GM23338 (cell line): ENCODE measurements around the gene UNC80. TPM values are rescaled to one million over a fixed set of nuclear protein-coding genes. Genes with fewer than 3 reads are reported as not detected.

Experiments
- ATAC-seq: fragments of 200-7000 bp; cut with Tn5 transposase; 3 replicates; pipeline ENCODE4 v1.9.1; 2020
- DNase-seq: peaks from one replicate; pipeline ENCODE4 v3.0.0-alpha.2; 2015; ENCODE audit warnings: low spot score
- H2AFZ ChIP-seq: fragments of 200-600 bp; sonication (generic); 2 replicates; pipeline ENCODE4 v1.8.0; 2016; ENCODE audit warnings: antibody characterized with exemption, mild to moderate bottlenecking, moderate library complexity
- H3F3A ChIP-seq: fragments of 200-600 bp; sonication (generic); replicated peaks from 2 replicates; pipeline ENCODE4 v1.8.0; 2017; ENCODE audit warnings: antibody characterized with exemption, mixed run types, low read depth
- H3K27ac ChIP-seq: fragments of 200-600 bp; sonication (generic); 2 replicates; pipeline ENCODE4 v1.6.1; 2016; ENCODE audit warnings: low read depth
- H3K27me3 ChIP-seq: fragments of 200-600 bp; sonication (generic); 2 replicates; pipeline ENCODE4 v1.8.0; 2016; ENCODE audit warnings: mild to moderate bottlenecking, mixed run types, moderate library complexity; ENCODE audit not compliant: insufficient read depth
- H3K36me3 ChIP-seq: fragments of 200-600 bp; sonication (generic); 2 replicates; pipeline ENCODE4 v1.8.0; 2016; ENCODE audit warnings: mild to moderate bottlenecking; ENCODE audit not compliant: insufficient read depth
- H3K4me1 ChIP-seq: fragments of 200-600 bp; sonication (generic); 2 replicates; pipeline ENCODE4 v1.8.0; 2016; ENCODE audit warnings: mild to moderate bottlenecking, moderate library complexity; ENCODE audit not compliant: insufficient read depth
- H3K4me2 ChIP-seq: fragments of 200-600 bp; sonication (generic); 2 replicates; pipeline ENCODE4 v1.7.1; 2017; ENCODE audit warnings: mixed run types
- H3K4me3 ChIP-seq: fragments of 200-600 bp; sonication (generic); 2 replicates; pipeline ENCODE4 v1.6.1; 2016; ENCODE audit warnings: mixed run types
- H3K79me2 ChIP-seq: fragments of 200-600 bp; sonication (generic); replicated peaks from 2 replicates; pipeline ENCODE4 v1.8.0; 2017; ENCODE audit warnings: mild to moderate bottlenecking; ENCODE audit not compliant: insufficient read depth
- H3K9me2 ChIP-seq: fragments of 200-600 bp; sonication (generic); 2 replicates; pipeline ENCODE4 v1.8.0; 2017; ENCODE audit not compliant: insufficient read depth
- H4K20me1 ChIP-seq: fragments of 200-600 bp; sonication (generic); replicated peaks from 2 replicates; pipeline ENCODE4 v1.8.0; 2017; ENCODE audit warnings: mild to moderate bottlenecking; ENCODE audit not compliant: insufficient read depth
- H3K27ac Mint-ChIP-seq: 2 replicates; pipeline ENCODE4 v1.8.0; 2020; ENCODE audit warnings: inconsistent platforms, mild to moderate bottlenecking, moderate library complexity, mixed read lengths
- H3K27me3 Mint-ChIP-seq: 3 replicates; pipeline ENCODE4 v1.8.0; 2022; ENCODE audit warnings: low read depth, mild to moderate bottlenecking, moderate library complexity, mixed read lengths, inconsistent platforms; ENCODE audit not compliant: insufficient read depth, poor library complexity
- H3K36me3 Mint-ChIP-seq: 3 replicates; pipeline ENCODE4 v1.8.0; 2021; ENCODE audit warnings: low read depth, mild to moderate bottlenecking, inconsistent platforms, moderate library complexity, mixed read lengths
- H3K4me1 Mint-ChIP-seq: 3 replicates; pipeline ENCODE4 v1.8.0; 2020; ENCODE audit warnings: mild to moderate bottlenecking, inconsistent platforms, mixed read lengths
- H3K4me3 Mint-ChIP-seq: 3 replicates; pipeline ENCODE4 v1.8.0; 2021; ENCODE audit warnings: moderate library complexity, mild to moderate bottlenecking, inconsistent platforms, mixed read lengths
- H3K9me3 Mint-ChIP-seq: 3 replicates; pipeline ENCODE4 v1.8.0; 2020; ENCODE audit warnings: moderate library complexity, mild to moderate bottlenecking, inconsistent platforms, mixed read lengths
- CREB1 ChIP-seq: fragments of 250-450 bp; sonication (Bioruptor Pico); IDR thresholded peaks from 2 replicates; pipeline ENCODE4 v1.5.0; 2020; ENCODE audit warnings: low read depth, mild to moderate bottlenecking, moderate library complexity
- EZH2 ChIP-seq: fragments of 200-600 bp; sonication (generic); IDR thresholded peaks from one replicate; pipeline ENCODE4 v1.8.0; 2017; ENCODE audit warnings: antibody characterized with exemption, mild to moderate bottlenecking, low read depth; ENCODE audit not compliant: unreplicated experiment
- EZH2phosphoT487 ChIP-seq: fragments of 200-600 bp; sonication (generic); IDR thresholded peaks from one replicate; pipeline ENCODE4 v1.8.1; 2018; ENCODE audit warnings: antibody characterized with exemption; ENCODE audit not compliant: unreplicated experiment
- JUNB ChIP-seq: IDR thresholded peaks from one replicate; pipeline ENCODE4 v1.6.1; 2016; ENCODE audit warnings: antibody characterized with exemption; ENCODE audit not compliant: unreplicated experiment
- NANOG ChIP-seq: IDR thresholded peaks from 2 replicates; pipeline ENCODE4 v1.6.1; 2016; ENCODE audit warnings: antibody characterized with exemption, borderline replicate concordance
- POLR2AphosphoS5 ChIP-seq: IDR thresholded peaks from 2 replicates; pipeline ENCODE4 v1.6.1; 2016; ENCODE audit warnings: antibody characterized with exemption, low read depth
- STAT1 ChIP-seq: IDR thresholded peaks from one replicate; pipeline ENCODE4 v1.6.1; 2016; ENCODE audit warnings: antibody characterized with exemption; ENCODE audit not compliant: unreplicated experiment
- ZNF114 ChIP-seq: fragments of 250-450 bp; sonication (Bioruptor Pico); IDR thresholded peaks from 2 replicates; pipeline ENCODE4 v1.5.0; 2020; ENCODE audit warnings: mild to moderate bottlenecking, moderate library complexity
- ZNF331 ChIP-seq: fragments of 250-450 bp; sonication (Bioruptor Pico); IDR thresholded peaks from 2 replicates; pipeline ENCODE4 v1.5.0; 2020; ENCODE audit warnings: low read depth, mild to moderate bottlenecking, moderate library complexity
- polyA plus RNA-seq: library from polyadenylated mRNA; unstranded; fragments of >200 nt; fragmentation: Nextera tagmentation; extraction: Ambion mirVana; gene quantifications from 2 replicates; pipeline ENCODE4 v1.2.1, GENCODE V29; 2016
- total RNA-seq: library from RNA; depleted of rRNA; stranded (reverse); fragments of >200 nt; shearing (Covaris generic); gene quantifications from 2 replicates; pipeline ENCODE4 v1.2.3, GENCODE V29; 2014
- TF ChIP-seq, protein P1 (sequence below), 2 experiments: fragments of 200-600 bp in 1 of 2; sonication (generic) in 1 of 2; conservative IDR thresholded peaks; 2 replicates each; pipeline versions ENCODE4 v1.5.1 to v1.6.1; 2016 to 2017; ENCODE audit warnings: antibody characterized with exemption in 2 of 2, low read depth in 2 of 2, mild to moderate bottlenecking in 2 of 2, moderate library complexity in 1 of 2
- TF ChIP-seq, protein P2 (sequence below): IDR thresholded peaks from one replicate; pipeline ENCODE4 v1.6.1; 2018; ENCODE audit warnings: antibody characterized with exemption; ENCODE audit not compliant: unreplicated experiment
- TF ChIP-seq, protein P3 (sequence below): fragments of 250-450 bp; sonication (Bioruptor Pico); IDR thresholded peaks from 2 replicates; pipeline ENCODE4 v1.5.0; 2020; ENCODE audit warnings: mild to moderate bottlenecking, moderate library complexity
- TF ChIP-seq, protein P4 (sequence below): IDR thresholded peaks from 2 replicates; pipeline ENCODE4 v1.6.1; 2016; ENCODE audit warnings: antibody characterized with exemption

UNC80 gene
- total and polyA plus RNA-seq, 2 experiments from 2014 or later, result 0.11 to 1.5 TPM

DNA sequence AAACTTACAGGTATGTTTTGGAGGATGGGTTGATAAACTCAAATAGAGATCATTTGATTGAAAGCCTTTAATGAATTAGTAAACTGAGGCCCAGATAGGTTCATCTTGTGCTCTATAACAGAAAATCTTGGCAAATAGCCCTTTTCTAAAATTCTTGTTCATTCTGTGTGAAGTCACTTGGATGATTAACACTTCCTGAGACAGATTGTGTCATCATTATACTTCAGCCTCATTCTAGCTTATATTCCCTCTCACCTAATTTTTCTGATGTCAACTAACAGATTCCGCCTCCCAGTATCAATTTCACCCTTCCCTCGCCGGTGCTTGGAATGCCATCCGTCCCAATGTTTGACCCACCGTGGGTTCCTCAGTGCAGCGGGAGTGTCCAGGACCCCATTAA, 146.6 kb downstream of the UNC80 start:
- no peak overlapping the region for H3K4me2 ChIP-seq
- no peak overlapping the region for H2AFZ ChIP-seq
- Mint-ChIP-seq H3K27ac (no peak overlapping the region), H3K36me3 (no peaks in the 10 kb centered on the region), H3K4me1 (peaks cover 11% of the 10 kb centered on the region), H3K27me3 (no peaks in the 10 kb centered on the region), H3K9me3 (no peaks in the 10 kb centered on the region), H3K4me3 (no peak overlapping the region)
- H4K20me1 ChIP-seq, result no peaks in the 10 kb centered on the region
- H3K4me1 ChIP-seq, result 0 out of 2 replicates have a peak, but pooled peaks cover 2% of the 10 kb centered on the region
- no peak overlapping the region for H3K4me3 ChIP-seq
- no peak for ATAC-seq
- H3K27ac ChIP-seq, result no peak overlapping the region
- H3K79me2 ChIP-seq, result no peaks in the 10 kb centered on the region
- H3F3A ChIP-seq, result no peaks in the 10 kb centered on the region
- no peaks in the 10 kb centered on the region for H3K36me3 ChIP-seq
- TF ChIP-seq, protein P1, sequence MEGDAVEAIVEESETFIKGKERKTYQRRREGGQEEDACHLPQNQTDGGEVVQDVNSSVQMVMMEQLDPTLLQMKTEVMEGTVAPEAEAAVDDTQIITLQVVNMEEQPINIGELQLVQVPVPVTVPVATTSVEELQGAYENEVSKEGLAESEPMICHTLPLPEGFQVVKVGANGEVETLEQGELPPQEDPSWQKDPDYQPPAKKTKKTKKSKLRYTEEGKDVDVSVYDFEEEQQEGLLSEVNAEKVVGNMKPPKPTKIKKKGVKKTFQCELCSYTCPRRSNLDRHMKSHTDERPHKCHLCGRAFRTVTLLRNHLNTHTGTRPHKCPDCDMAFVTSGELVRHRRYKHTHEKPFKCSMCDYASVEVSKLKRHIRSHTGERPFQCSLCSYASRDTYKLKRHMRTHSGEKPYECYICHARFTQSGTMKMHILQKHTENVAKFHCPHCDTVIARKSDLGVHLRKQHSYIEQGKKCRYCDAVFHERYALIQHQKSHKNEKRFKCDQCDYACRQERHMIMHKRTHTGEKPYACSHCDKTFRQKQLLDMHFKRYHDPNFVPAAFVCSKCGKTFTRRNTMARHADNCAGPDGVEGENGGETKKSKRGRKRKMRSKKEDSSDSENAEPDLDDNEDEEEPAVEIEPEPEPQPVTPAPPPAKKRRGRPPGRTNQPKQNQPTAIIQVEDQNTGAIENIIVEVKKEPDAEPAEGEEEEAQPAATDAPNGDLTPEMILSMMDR (conservative IDR thresholded peaks at IDR 0.05; ENCODE audit: low read depth in 2 of 2), result no peak
- TF ChIP-seq CREB1 (CRISPR knock-in tag) (no peak), ZNF331 (CRISPR knock-in tag) (no peak), NANOG (no peak), STAT1 (no peak), POLR2AphosphoS5 (no peak), EZH2phosphoT487 (no peak), ZNF114 (no peak), EZH2 (no peak), JUNB (no peak)
- TF ChIP-seq, protein P2, sequence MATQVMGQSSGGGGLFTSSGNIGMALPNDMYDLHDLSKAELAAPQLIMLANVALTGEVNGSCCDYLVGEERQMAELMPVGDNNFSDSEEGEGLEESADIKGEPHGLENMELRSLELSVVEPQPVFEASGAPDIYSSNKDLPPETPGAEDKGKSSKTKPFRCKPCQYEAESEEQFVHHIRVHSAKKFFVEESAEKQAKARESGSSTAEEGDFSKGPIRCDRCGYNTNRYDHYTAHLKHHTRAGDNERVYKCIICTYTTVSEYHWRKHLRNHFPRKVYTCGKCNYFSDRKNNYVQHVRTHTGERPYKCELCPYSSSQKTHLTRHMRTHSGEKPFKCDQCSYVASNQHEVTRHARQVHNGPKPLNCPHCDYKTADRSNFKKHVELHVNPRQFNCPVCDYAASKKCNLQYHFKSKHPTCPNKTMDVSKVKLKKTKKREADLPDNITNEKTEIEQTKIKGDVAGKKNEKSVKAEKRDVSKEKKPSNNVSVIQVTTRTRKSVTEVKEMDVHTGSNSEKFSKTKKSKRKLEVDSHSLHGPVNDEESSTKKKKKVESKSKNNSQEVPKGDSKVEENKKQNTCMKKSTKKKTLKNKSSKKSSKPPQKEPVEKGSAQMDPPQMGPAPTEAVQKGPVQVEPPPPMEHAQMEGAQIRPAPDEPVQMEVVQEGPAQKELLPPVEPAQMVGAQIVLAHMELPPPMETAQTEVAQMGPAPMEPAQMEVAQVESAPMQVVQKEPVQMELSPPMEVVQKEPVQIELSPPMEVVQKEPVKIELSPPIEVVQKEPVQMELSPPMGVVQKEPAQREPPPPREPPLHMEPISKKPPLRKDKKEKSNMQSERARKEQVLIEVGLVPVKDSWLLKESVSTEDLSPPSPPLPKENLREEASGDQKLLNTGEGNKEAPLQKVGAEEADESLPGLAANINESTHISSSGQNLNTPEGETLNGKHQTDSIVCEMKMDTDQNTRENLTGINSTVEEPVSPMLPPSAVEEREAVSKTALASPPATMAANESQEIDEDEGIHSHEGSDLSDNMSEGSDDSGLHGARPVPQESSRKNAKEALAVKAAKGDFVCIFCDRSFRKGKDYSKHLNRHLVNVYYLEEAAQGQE, result no peak
- TF ChIP-seq, protein P3, sequence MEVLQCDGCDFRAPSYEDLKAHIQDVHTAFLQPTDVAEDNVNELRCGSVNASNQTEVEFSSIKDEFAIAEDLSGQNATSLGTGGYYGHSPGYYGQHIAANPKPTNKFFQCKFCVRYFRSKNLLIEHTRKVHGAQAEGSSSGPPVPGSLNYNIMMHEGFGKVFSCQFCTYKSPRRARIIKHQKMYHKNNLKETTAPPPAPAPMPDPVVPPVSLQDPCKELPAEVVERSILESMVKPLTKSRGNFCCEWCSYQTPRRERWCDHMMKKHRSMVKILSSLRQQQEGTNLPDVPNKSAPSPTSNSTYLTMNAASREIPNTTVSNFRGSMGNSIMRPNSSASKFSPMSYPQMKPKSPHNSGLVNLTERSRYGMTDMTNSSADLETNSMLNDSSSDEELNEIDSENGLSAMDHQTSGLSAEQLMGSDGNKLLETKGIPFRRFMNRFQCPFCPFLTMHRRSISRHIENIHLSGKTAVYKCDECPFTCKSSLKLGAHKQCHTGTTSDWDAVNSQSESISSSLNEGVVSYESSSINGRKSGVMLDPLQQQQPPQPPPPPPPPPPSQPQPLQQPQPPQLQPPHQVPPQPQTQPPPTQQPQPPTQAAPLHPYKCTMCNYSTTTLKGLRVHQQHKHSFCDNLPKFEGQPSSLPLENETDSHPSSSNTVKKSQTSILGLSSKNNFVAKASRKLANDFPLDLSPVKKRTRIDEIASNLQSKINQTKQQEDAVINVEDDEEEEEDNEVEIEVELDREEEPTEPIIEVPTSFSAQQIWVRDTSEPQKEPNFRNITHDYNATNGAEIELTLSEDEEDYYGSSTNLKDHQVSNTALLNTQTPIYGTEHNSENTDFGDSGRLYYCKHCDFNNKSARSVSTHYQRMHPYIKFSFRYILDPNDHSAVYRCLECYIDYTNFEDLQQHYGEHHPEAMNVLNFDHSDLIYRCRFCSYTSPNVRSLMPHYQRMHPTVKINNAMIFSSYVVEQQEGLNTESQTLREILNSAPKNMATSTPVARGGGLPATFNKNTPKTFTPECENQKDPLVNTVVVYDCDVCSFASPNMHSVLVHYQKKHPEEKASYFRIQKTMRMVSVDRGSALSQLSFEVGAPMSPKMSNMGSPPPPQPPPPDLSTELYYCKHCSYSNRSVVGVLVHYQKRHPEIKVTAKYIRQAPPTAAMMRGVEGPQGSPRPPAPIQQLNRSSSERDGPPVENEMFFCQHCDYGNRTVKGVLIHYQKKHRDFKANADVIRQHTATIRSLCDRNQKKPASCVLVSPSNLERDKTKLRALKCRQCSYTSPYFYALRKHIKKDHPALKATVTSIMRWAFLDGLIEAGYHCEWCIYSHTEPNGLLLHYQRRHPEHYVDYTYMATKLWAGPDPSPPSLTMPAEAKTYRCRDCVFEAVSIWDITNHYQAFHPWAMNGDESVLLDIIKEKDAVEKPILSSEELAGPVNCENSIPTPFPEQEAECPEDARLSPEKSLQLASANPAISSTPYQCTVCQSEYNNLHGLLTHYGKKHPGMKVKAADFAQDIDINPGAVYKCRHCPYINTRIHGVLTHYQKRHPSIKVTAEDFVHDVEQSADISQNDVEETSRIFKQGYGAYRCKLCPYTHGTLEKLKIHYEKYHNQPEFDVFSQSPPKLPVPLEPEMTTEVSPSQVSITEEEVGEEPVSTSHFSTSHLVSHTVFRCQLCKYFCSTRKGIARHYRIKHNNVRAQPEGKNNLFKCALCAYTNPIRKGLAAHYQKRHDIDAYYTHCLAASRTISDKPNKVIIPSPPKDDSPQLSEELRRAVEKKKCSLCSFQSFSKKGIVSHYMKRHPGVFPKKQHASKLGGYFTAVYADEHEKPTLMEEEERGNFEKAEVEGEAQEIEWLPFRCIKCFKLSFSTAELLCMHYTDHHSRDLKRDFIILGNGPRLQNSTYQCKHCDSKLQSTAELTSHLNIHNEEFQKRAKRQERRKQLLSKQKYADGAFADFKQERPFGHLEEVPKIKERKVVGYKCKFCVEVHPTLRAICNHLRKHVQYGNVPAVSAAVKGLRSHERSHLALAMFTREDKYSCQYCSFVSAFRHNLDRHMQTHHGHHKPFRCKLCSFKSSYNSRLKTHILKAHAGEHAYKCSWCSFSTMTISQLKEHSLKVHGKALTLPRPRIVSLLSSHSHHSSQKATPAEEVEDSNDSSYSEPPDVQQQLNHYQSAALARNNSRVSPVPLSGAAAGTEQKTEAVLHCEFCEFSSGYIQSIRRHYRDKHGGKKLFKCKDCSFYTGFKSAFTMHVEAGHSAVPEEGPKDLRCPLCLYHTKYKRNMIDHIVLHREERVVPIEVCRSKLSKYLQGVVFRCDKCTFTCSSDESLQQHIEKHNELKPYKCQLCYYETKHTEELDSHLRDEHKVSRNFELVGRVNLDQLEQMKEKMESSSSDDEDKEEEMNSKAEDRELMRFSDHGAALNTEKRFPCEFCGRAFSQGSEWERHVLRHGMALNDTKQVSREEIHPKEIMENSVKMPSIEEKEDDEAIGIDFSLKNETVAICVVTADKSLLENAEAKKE, result no peak
- TF ChIP-seq, protein P4, sequence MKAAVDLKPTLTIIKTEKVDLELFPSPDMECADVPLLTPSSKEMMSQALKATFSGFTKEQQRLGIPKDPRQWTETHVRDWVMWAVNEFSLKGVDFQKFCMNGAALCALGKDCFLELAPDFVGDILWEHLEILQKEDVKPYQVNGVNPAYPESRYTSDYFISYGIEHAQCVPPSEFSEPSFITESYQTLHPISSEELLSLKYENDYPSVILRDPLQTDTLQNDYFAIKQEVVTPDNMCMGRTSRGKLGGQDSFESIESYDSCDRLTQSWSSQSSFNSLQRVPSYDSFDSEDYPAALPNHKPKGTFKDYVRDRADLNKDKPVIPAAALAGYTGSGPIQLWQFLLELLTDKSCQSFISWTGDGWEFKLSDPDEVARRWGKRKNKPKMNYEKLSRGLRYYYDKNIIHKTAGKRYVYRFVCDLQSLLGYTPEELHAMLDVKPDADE, result no peak
- DNase-seq, result no peak
- H3K27me3 ChIP-seq, result no peaks in the 10 kb centered on the region
- H3K9me2 ChIP-seq, result no peaks in the 10 kb centered on the region
